HepG2 (cell line): ENCODE data around the gene CCDC57. TPM values are rescaled to one million over a fixed set of nuclear protein-coding genes. Genes with fewer than 3 reads are reported as not detected.

Experiments
- ARNTL ChIP-seq: sonication (generic); formaldehyde crosslinking; IDR thresholded peaks from 2 replicates; pipeline ENCODE4 v1.4.0; 2020; ENCODE audit warnings: mild to moderate bottlenecking, missing genetic modification reagents
- CAMTA2 ChIP-seq: sonication (generic); formaldehyde crosslinking; IDR thresholded peaks from 2 replicates; pipeline ENCODE4 v1.4.0; 2020; ENCODE audit warnings: mild to moderate bottlenecking, missing genetic modification reagents, borderline replicate concordance
- KDM1A ChIP-seq: IDR thresholded peaks from 2 replicates; pipeline ENCODE4 v1.6.1; 2016; ENCODE audit warnings: missing compliant biosample characterization
- KLF12 ChIP-seq: sonication (generic); formaldehyde crosslinking; IDR thresholded peaks from 2 replicates; pipeline ENCODE4 v1.4.0; 2020; ENCODE audit warnings: missing genetic modification reagents, borderline replicate concordance
- KLF13 ChIP-seq: sonication (generic); formaldehyde crosslinking; IDR thresholded peaks from 2 replicates; pipeline ENCODE4 v1.4.0; 2020; ENCODE audit warnings: mild to moderate bottlenecking, missing genetic modification reagents
- MIER2 ChIP-seq: IDR thresholded peaks from 2 replicates; pipeline ENCODE4 v1.6.1; 2016; ENCODE audit warnings: missing biosample characterization, missing genetic modification reagents
- NFYB ChIP-seq: sonication (generic); formaldehyde crosslinking; IDR thresholded peaks from 2 replicates; pipeline ENCODE4 v1.4.0; 2020; ENCODE audit warnings: missing genetic modification reagents
- NPAS2 ChIP-seq: sonication (generic); formaldehyde crosslinking; IDR thresholded peaks from 2 replicates; pipeline ENCODE4 v1.8.0; 2022; ENCODE audit warnings: mild to moderate bottlenecking, missing genetic modification reagents, borderline replicate concordance
- RARA ChIP-seq: IDR thresholded peaks from 2 replicates; pipeline ENCODE4 v1.6.1; 2016; ENCODE audit warnings: missing genetic modification reagents, missing compliant biosample characterization
- RFX3 ChIP-seq: IDR thresholded peaks from 2 replicates; pipeline ENCODE4 v1.6.1; 2016; ENCODE audit warnings: missing biosample characterization, missing genetic modification reagents
- SALL2 ChIP-seq: sonication (generic); formaldehyde crosslinking; IDR thresholded peaks from 2 replicates; pipeline ENCODE4 v1.8.1; 2023; ENCODE audit warnings: mild to moderate bottlenecking, missing genetic modification reagents, inconsistent platforms
- TBL1XR1 ChIP-seq: fragments of 150-350 bp; IDR thresholded peaks from 2 replicates; pipeline ENCODE4 v1.6.1; 2014; ENCODE audit warnings: borderline replicate concordance, low read length; ENCODE audit not compliant: partially characterized antibody
- ZNF121 ChIP-seq: sonication (generic); formaldehyde crosslinking; IDR thresholded peaks from 2 replicates; pipeline ENCODE4 v1.5.0; 2020; ENCODE audit warnings: mild to moderate bottlenecking, missing genetic modification reagents
- ZNF234 ChIP-seq: sonication (generic); formaldehyde crosslinking; conservative IDR thresholded peaks from 2 replicates; pipeline ENCODE4 v1.5.1; 2020; ENCODE audit warnings: mild to moderate bottlenecking, missing genetic modification reagents
- ZNF558 ChIP-seq: sonication (generic); formaldehyde crosslinking; IDR thresholded peaks from 2 replicates; pipeline ENCODE4 v1.9.0; 2022; ENCODE audit warnings: mild to moderate bottlenecking, missing genetic modification reagents, borderline replicate concordance
- ZSCAN29 ChIP-seq: sonication (generic); formaldehyde crosslinking; conservative IDR thresholded peaks from 2 replicates; pipeline ENCODE4 v1.4.0; 2020; ENCODE audit warnings: mild to moderate bottlenecking, missing genetic modification reagents
- polyA plus RNA-seq, 8 experiments: library from polyadenylated mRNA; depleted of rRNA in 3 of 8; stranded (reverse) in 7 of 8; unstranded in 1 of 8; fragments of >200 nt; fragmentation: Illumina TruSeq in 4 of 8; extraction: Trizol in 4 of 8; gene quantifications; 2 replicates each; pipeline versions ENCODE4 v1.2.1 to v1.2.3, GENCODE V29; 2011 to 2016; ENCODE audit warnings: low read depth in 4 of 8, missing spikeins in 1 of 8, mixed read lengths in 1 of 8; ENCODE audit not compliant: insufficient read depth in 1 of 8
- total RNA-seq, 5 experiments: library from RNA; depleted of rRNA; stranded (reverse); fragments of >200 nt; fragmentation: Illumina TruSeq; extraction: Trizol; gene quantifications; 2 replicates each; pipeline ENCODE4 v1.2.3, GENCODE V29; 2016; ENCODE audit warnings: low read depth in 1 of 5
- TF ChIP-seq, protein P1 (sequence below): IDR thresholded peaks from 2 replicates; pipeline ENCODE4 v1.6.1; 2016; ENCODE audit warnings: control low read depth
- TF ChIP-seq, protein P2 (sequence below): sonication (generic); formaldehyde crosslinking; conservative IDR thresholded peaks from 2 replicates; pipeline ENCODE4 v1.4.0; 2020; ENCODE audit warnings: missing genetic modification reagents
- TF ChIP-seq, protein P3 (sequence below), 2 experiments: sonication (generic) in 1 of 2; formaldehyde crosslinking in 1 of 2; IDR thresholded peaks; 2 replicates each; pipeline versions ENCODE4 v1.5.1 to v1.6.1; 2011 to 2020; ENCODE audit warnings: borderline replicate concordance in 1 of 2, low read depth in 1 of 2, low read length in 1 of 2, mild to moderate bottlenecking in 1 of 2, missing genetic modification reagents in 1 of 2, moderate library complexity in 1 of 2
- TF ChIP-seq, protein P4 (sequence below): sonication (generic); formaldehyde crosslinking; conservative IDR thresholded peaks from 2 replicates; pipeline ENCODE4 v1.8.1; 2023; ENCODE audit warnings: missing genetic modification reagents

Gene CCDC57
- total and polyA plus RNA-seq, 2 of the 13 experiments (the other 11 are each of a cell fraction or from before 2014, with no cell fraction given): 59.3 to 59.9 TPM

GRCh38 chr17:82228842-82229697 is 16.4 kb upstream of the CCDC57 start, which contains the start of gene SLC16A3 (continued):
- TF ChIP-seq, protein P1, sequence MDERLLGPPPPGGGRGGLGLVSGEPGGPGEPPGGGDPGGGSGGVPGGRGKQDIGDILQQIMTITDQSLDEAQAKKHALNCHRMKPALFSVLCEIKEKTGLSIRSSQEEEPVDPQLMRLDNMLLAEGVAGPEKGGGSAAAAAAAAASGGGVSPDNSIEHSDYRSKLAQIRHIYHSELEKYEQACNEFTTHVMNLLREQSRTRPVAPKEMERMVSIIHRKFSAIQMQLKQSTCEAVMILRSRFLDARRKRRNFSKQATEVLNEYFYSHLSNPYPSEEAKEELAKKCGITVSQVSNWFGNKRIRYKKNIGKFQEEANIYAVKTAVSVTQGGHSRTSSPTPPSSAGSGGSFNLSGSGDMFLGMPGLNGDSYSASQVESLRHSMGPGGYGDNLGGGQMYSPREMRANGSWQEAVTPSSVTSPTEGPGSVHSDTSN: no peak
- no peak for TF ChIP-seq CAMTA2 (CRISPR knock-in tag)
- TF ChIP-seq, protein P2, sequence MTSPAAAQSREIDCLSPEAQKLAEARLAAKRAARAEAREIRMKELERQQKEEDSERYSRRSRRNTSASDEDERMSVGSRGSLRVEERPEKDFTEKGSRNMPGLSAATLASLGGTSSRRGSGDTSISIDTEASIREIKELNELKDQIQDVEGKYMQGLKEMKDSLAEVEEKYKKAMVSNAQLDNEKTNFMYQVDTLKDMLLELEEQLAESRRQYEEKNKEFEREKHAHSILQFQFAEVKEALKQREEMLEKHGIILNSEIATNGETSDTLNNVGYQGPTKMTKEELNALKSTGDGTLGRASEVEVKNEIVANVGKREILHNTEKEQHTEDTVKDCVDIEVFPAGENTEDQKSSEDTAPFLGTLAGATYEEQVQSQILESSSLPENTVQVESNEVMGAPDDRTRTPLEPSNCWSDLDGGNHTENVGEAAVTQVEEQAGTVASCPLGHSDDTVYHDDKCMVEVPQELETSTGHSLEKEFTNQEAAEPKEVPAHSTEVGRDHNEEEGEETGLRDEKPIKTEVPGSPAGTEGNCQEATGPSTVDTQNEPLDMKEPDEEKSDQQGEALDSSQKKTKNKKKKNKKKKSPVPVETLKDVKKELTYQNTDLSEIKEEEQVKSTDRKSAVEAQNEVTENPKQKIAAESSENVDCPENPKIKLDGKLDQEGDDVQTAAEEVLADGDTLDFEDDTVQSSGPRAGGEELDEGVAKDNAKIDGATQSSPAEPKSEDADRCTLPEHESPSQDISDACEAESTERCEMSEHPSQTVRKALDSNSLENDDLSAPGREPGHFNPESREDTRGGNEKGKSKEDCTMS (CRISPR knock-in tag): no peak
- TF ChIP-seq NFYB: no peak
- TF ChIP-seq KLF13 (CRISPR knock-in tag): no peak
- TF ChIP-seq ZNF234 (CRISPR knock-in tag): peak; percentile 69; the same call in 1 of the 2 replicates
- no peak; the same call in 1 of the 2 replicates for TF ChIP-seq RARA
- no peak; the same call in 1 of the 2 replicates for TF ChIP-seq ARNTL (CRISPR knock-in tag)
- no peak for TF ChIP-seq NPAS2 (CRISPR knock-in tag)
- TF ChIP-seq, protein P3, sequence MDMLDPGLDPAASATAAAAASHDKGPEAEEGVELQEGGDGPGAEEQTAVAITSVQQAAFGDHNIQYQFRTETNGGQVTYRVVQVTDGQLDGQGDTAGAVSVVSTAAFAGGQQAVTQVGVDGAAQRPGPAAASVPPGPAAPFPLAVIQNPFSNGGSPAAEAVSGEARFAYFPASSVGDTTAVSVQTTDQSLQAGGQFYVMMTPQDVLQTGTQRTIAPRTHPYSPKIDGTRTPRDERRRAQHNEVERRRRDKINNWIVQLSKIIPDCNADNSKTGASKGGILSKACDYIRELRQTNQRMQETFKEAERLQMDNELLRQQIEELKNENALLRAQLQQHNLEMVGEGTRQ (IDR thresholded peaks at IDR 0.05; ENCODE audit: low read depth, low read length): no peak
- TF ChIP-seq, protein P3 (CRISPR knock-in tag; IDR thresholded peaks at IDR 0.05; ENCODE audit: borderline replicate concordance): no peak
- peak; percentile 32 for TF ChIP-seq TBL1XR1
- TF ChIP-seq SALL2 (CRISPR knock-in tag): no peak
- no peak for TF ChIP-seq ZNF121
- no peak for TF ChIP-seq RFX3
- TF ChIP-seq KLF12 (CRISPR knock-in tag): peak; percentile 67; the same call in 1 of the 2 replicates
- TF ChIP-seq, protein P4, sequence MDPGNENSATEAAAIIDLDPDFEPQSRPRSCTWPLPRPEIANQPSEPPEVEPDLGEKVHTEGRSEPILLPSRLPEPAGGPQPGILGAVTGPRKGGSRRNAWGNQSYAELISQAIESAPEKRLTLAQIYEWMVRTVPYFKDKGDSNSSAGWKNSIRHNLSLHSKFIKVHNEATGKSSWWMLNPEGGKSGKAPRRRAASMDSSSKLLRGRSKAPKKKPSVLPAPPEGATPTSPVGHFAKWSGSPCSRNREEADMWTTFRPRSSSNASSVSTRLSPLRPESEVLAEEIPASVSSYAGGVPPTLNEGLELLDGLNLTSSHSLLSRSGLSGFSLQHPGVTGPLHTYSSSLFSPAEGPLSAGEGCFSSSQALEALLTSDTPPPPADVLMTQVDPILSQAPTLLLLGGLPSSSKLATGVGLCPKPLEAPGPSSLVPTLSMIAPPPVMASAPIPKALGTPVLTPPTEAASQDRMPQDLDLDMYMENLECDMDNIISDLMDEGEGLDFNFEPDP (CRISPR knock-in tag): peak; percentile 36; the same call in 1 of the 2 replicates
- no peak for TF ChIP-seq MIER2 (CRISPR knock-in tag)
- TF ChIP-seq ZSCAN29 (CRISPR knock-in tag): no peak
- TF ChIP-seq ZNF558: no peak
- TF ChIP-seq KDM1A (CRISPR knock-in tag): no peak
